Osteocyte (in vitro differentiated cells): ENCODE data around the gene IKZF1. TPM values are rescaled to one million over a fixed set of nuclear protein-coding genes. Genes with fewer than 3 reads are reported as not detected.

Experiments used
- DNase-seq: peaks from one replicate; pipeline ENCODE4 v3.0.0; 2021; ENCODE audit warnings: mixed read lengths; ENCODE audit not compliant: unreplicated experiment; ENCODE audit errors: extremely low spot score
- H3K27ac Mint-ChIP-seq: one replicate; pipeline ENCODE4 v1.8.0; 2021; ENCODE audit warnings: mild to moderate bottlenecking, mixed read lengths; ENCODE audit not compliant: unreplicated experiment
- H3K27me3 Mint-ChIP-seq: one replicate; pipeline ENCODE4 v1.8.0; 2021; ENCODE audit warnings: mixed read lengths; ENCODE audit not compliant: unreplicated experiment
- H3K36me3 Mint-ChIP-seq: one replicate; pipeline ENCODE4 v1.8.0; 2021; ENCODE audit warnings: mixed read lengths; ENCODE audit not compliant: unreplicated experiment
- H3K4me1 Mint-ChIP-seq: one replicate; pipeline ENCODE4 v1.8.0; 2021; ENCODE audit warnings: mixed read lengths; ENCODE audit not compliant: unreplicated experiment
- H3K4me3 Mint-ChIP-seq: one replicate; pipeline ENCODE4 v1.8.0; 2021; ENCODE audit warnings: mild to moderate bottlenecking, moderate library complexity, mixed read lengths; ENCODE audit not compliant: unreplicated experiment
- H3K9me3 Mint-ChIP-seq: one replicate; pipeline ENCODE4 v1.8.0; 2021; ENCODE audit warnings: mixed read lengths; ENCODE audit not compliant: unreplicated experiment
- CTCF ChIP-seq: fragments of 200-600 bp; sonication (generic); IDR thresholded peaks from 2 replicates; pipeline ENCODE4 v1.5.0; 2021; ENCODE audit warnings: antibody characterized with exemption, mild to moderate bottlenecking, moderate library complexity
- total RNA-seq: library from RNA; stranded (reverse); gene quantifications from 2 replicates; pipeline ENCODE4 v1.2.1, GENCODE V29; 2021

IKZF1 gene
- total RNA-seq, 1 donor from 2014 or later: not detected

DNA sequence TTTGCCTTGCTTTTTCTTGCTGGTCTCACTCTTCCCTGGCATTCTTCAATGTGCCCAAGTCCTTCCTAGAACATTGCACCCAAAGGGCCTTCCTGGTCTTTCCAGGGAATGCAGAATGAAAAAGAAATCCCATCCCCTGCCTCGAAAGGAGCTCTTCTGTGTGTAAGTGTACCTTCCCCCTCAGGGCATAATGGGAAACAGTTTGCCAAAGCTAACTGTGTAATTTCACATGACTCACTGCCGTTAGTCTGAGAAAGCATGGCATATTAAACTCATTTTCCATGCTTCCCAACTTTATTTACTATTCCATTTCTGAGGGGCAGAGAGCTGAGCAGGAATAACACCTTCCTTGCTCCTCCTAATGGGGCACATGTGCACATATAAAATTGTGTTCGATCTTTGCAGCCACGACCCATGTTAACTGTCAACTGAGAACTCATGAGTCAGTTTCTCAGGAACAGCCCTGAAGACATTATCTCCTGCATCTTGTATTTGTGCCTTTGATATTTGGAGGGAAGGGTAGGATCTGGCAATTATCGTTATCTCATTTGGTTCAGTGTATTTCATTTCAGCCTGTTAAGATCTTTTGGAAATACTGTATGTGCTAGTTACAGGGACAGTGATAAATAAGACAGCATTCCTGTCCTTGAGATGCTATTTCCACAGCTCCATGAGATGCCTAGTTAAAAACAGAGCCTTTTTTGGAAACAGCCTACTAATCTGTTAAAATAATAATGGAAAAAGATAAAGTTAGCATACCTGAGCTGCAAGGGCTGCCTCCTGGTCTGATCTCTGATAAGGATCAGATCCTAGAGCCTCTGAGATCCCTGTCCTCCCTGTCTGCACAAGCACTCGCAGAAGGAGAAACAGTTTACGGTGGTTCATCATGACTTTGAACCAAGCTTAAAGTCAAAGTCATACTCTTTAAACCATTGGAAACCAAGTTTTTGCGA, 42.3 kb downstream of the IKZF1 start:
- no peaks in the 10 kb centered on the region for H3K36me3 Mint-ChIP-seq
- no peak overlapping the region for H3K27ac Mint-ChIP-seq
- H3K4me3 Mint-ChIP-seq: no peak overlapping the region
- H3K9me3 Mint-ChIP-seq: no peaks in the 10 kb centered on the region
- H3K27me3 Mint-ChIP-seq: peaks cover 10% of the 10 kb centered on the region
- DNase-seq: no peak
- no peak for TF ChIP-seq CTCF
- H3K4me1 Mint-ChIP-seq: peaks cover 17% of the 10 kb centered on the region

DNA sequence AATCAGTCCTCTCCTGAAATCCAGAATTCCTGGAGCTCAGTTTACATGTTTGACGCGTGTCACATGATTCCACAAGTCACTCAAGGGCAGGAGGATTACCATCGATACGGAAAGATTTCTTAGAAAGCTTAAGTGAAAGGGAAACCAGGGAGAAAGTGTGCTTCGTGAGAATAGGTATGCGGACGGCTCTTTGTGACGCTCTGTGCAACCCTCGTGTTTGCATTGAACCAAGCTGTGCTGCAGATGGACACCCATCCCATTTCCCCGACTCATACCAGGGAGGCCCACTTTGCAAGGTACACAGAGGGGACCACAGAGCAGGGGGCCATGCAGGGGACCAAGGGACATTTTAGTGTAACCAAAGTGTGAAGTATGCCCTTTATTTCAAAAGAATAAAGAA, 43.2 kb downstream of the IKZF1 start:
- Mint-ChIP-seq H3K9me3 (no peaks in the 10 kb centered on the region), H3K4me3 (no peak overlapping the region), H3K27ac (no peak overlapping the region), H3K27me3 (peaks cover 15% of the 10 kb centered on the region), H3K4me1 (peaks cover 13% of the 10 kb centered on the region), H3K36me3 (no peaks in the 10 kb centered on the region)
- no peak for DNase-seq
- TF ChIP-seq CTCF: no peak

DNA sequence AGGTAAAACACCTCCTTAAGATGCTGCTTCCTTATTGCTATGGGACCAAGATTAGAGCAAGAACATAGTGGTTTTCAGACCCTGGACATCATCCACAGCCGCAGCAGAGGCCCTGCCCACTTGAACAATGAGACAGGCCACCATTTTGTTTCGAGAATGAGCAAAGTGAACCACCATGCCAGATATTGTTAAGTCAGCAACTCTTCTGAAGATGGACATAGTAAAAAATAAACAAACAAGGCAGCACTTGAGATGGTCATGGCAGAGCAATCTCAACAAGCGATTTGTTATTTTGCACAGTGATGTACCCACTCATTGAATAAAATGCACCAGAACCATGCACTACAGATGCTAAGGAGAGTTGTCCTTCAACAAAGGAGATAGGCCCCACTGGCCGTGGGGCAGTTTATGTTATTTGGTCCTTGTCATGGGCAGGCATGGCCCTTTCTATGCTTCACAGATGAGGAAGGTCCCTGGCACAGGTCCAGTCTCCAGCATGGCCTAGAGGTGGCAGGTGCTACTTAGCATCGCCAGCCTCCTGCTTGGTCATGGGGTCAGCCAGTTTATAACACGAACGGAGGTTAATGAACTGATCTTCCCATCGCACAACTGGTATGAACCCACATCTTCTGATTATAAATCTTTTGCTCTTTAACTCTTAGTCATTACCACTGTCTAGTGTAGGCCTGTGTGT, 44.1 kb downstream of the IKZF1 start:
- Mint-ChIP-seq H3K4me1 (peaks cover 7% of the 10 kb centered on the region), H3K27ac (no peak overlapping the region), H3K4me3 (no peak overlapping the region), H3K36me3 (no peaks in the 10 kb centered on the region), H3K27me3 (peaks cover 15% of the 10 kb centered on the region), H3K9me3 (no peaks in the 10 kb centered on the region)
- no peak for DNase-seq
- TF ChIP-seq CTCF: no peak

DNA sequence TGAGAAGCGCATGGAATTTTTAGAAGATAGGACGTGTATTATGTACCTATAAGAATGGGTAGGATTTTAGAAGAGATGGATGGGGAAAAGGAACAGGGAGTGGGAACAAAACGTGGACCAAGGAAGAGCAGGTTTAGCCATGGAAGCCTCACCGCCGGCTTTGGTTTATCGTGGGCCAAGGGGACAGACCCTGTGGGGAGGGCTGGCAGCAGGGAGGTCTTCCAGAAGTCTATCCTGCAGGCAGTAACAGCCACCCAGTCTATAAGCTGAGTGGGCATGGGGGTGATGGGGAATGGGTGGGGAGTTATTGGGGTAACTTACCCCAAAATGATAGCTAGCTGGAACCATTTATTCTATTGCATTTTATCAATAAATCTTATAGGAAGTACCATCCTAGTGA, 44.9 kb downstream of the IKZF1 start:
- Mint-ChIP-seq H3K27ac (no peak overlapping the region), H3K27me3 (peaks cover 17% of the 10 kb centered on the region), H3K4me1 (peaks cover 7% of the 10 kb centered on the region), H3K36me3 (no peaks in the 10 kb centered on the region), H3K4me3 (no peak overlapping the region), H3K9me3 (no peaks in the 10 kb centered on the region)
- no peak for DNase-seq
- TF ChIP-seq CTCF: no peak
